Chondrocyte (in vitro differentiated cells): Measurements from ENCODE around the gene DSCAML1. TPM values are rescaled to one million over a fixed set of nuclear protein-coding genes. Genes with fewer than 3 reads are reported as not detected.

Experiments
- DNase-seq: peaks from one replicate; pipeline ENCODE4 v3.0.0; 2021; ENCODE audit warnings: mixed read lengths, low spot score
- H3K27ac Mint-ChIP-seq: one replicate; pipeline ENCODE4 v1.8.0; 2021; ENCODE audit warnings: mild to moderate bottlenecking, moderate library complexity, mixed read lengths; ENCODE audit not compliant: unreplicated experiment
- H3K27me3 Mint-ChIP-seq: 2 replicates; pipeline ENCODE4 v1.8.0; 2021; ENCODE audit warnings: low read depth, mixed read lengths
- H3K36me3 Mint-ChIP-seq: 2 replicates; pipeline ENCODE4 v1.8.0; 2021; ENCODE audit warnings: low read depth, mixed read lengths
- H3K4me1 Mint-ChIP-seq: 2 replicates; pipeline ENCODE4 v1.8.0; 2021; ENCODE audit warnings: low read depth, mild to moderate bottlenecking, mixed read lengths
- H3K4me3 Mint-ChIP-seq: one replicate; pipeline ENCODE4 v1.8.0; 2021; ENCODE audit warnings: mild to moderate bottlenecking, moderate library complexity, mixed read lengths; ENCODE audit not compliant: unreplicated experiment
- H3K9me3 Mint-ChIP-seq: 2 replicates; pipeline ENCODE4 v1.8.0; 2021; ENCODE audit warnings: low read depth, mixed read lengths
- long read RNA-seq: library from polyadenylated mRNA; stranded (forward); transcript quantifications from one replicate; pipeline ENCODE4 v2.0.0, GENCODE V29; 2021
- total RNA-seq: library from RNA; stranded (reverse); gene quantifications from 3 replicates; pipeline ENCODE4 v1.2.1, GENCODE V29; 2021
- TF ChIP-seq, protein P1 (sequence below): fragments of 200-600 bp; sonication (generic); IDR thresholded peaks from 2 replicates; pipeline ENCODE4 v1.5.0; 2021; ENCODE audit warnings: antibody characterized with exemption, mild to moderate bottlenecking, moderate library complexity

DSCAML1 gene, protein sequence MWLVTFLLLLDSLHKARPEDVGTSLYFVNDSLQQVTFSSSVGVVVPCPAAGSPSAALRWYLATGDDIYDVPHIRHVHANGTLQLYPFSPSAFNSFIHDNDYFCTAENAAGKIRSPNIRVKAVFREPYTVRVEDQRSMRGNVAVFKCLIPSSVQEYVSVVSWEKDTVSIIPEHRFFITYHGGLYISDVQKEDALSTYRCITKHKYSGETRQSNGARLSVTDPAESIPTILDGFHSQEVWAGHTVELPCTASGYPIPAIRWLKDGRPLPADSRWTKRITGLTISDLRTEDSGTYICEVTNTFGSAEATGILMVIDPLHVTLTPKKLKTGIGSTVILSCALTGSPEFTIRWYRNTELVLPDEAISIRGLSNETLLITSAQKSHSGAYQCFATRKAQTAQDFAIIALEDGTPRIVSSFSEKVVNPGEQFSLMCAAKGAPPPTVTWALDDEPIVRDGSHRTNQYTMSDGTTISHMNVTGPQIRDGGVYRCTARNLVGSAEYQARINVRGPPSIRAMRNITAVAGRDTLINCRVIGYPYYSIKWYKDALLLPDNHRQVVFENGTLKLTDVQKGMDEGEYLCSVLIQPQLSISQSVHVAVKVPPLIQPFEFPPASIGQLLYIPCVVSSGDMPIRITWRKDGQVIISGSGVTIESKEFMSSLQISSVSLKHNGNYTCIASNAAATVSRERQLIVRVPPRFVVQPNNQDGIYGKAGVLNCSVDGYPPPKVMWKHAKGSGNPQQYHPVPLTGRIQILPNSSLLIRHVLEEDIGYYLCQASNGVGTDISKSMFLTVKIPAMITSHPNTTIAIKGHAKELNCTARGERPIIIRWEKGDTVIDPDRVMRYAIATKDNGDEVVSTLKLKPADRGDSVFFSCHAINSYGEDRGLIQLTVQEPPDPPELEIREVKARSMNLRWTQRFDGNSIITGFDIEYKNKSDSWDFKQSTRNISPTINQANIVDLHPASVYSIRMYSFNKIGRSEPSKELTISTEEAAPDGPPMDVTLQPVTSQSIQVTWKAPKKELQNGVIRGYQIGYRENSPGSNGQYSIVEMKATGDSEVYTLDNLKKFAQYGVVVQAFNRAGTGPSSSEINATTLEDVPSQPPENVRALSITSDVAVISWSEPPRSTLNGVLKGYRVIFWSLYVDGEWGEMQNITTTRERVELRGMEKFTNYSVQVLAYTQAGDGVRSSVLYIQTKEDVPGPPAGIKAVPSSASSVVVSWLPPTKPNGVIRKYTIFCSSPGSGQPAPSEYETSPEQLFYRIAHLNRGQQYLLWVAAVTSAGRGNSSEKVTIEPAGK (N-terminal part only)
- not detected in 3 replicates for total RNA-seq
- long read RNA-seq = 0 reads

DNA sequence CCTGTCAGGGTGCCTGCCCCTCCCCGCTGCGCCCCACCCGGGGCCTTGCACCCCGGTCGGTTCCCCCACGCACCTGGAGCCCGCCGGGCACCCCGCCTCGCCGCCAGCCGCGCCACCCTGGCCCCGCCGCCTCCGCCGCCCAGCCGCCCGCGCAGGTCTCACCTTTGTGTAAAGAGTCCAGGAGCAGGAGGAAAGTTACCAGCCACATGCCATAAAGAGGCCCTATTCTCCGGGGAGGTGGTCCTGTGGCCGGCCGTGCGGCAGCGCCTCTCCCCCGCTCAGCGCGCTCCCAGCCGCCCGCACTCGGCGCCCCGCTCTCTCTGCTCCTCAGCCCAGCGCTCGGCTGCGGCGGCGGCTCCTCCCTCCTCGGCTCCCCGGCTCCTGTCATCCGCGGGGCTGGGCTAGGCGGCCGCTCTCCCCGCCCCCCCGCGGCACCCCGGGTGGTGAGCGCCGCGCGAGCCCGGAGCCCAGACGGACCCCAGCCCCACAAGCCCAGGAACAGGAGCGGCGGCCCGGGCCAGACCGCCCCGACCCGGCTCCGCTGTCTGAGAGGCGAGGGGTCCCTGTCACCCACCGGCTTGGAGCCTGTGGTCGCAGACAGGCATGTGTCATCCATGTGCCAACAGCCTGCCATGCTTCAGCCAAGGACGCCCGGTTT lies at the start of gene DSCAML1:
Gene DSCAML1 (minus strand): TSS at position 345 of the 658 bp plus-strand sequence. CDS start 137 bp downstream, at position 208.
- Mint-ChIP-seq H3K4me1 (peaks cover 4% of the 10 kb centered on the region), H3K9me3 (no peaks in the 10 kb centered on the region), H3K27me3 (peaks cover 69% of the 10 kb centered on the region), H3K27ac (no peak within 1 kb of the TSS), H3K4me3 (peak within 1 kb of the TSS; percentile 56), H3K36me3 (no peaks in the 10 kb centered on the region)
- no peak for DNase-seq
- TF ChIP-seq, protein P1, sequence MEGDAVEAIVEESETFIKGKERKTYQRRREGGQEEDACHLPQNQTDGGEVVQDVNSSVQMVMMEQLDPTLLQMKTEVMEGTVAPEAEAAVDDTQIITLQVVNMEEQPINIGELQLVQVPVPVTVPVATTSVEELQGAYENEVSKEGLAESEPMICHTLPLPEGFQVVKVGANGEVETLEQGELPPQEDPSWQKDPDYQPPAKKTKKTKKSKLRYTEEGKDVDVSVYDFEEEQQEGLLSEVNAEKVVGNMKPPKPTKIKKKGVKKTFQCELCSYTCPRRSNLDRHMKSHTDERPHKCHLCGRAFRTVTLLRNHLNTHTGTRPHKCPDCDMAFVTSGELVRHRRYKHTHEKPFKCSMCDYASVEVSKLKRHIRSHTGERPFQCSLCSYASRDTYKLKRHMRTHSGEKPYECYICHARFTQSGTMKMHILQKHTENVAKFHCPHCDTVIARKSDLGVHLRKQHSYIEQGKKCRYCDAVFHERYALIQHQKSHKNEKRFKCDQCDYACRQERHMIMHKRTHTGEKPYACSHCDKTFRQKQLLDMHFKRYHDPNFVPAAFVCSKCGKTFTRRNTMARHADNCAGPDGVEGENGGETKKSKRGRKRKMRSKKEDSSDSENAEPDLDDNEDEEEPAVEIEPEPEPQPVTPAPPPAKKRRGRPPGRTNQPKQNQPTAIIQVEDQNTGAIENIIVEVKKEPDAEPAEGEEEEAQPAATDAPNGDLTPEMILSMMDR = no peak

DNA sequence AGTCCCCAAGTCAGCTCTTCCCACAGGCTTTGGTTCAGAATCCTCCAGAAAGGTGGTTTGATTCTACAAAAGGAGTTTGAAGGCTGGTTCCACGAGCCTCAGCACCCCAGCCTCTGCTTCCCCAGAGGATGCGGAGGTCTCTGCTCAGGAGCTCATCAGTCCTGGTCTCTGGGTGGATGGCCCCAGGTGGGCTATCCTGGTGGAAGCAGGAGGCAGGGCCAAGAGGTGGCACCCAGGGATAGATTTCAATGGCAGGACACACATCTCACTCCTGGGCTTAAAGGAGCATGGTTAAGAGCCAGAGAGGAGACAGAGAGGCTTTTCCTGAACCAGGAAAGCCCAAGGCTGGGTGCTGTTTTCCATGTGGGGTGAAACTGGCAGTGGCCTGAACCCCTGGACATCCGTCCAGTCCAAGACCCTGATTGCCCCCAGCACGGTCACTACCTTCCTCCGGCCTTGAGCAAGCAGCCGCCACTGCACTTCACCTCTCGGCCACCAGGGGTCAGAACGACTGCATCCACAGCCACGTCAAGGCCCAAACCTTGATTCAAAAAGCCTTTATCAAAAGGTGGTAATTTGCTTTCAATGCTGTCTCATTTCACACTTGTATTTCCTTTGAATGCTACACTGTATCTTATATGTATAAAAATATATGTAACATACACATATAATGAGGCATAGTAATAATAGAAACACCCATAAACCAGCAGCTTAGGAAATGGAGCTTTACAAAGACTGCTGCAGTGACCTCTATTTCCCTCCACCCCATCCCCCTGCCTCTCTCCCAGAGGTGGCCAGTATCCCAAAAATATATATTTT lies 46.9 kb upstream of the DSCAML1 start:
- no peaks in the 10 kb centered on the region for H3K4me1 Mint-ChIP-seq
- H3K4me3 Mint-ChIP-seq = no peak overlapping the region
- peaks cover 3% of the 10 kb centered on the region for H3K27me3 Mint-ChIP-seq
- DNase-seq = no peak
- no peaks in the 10 kb centered on the region for H3K9me3 Mint-ChIP-seq
- TF ChIP-seq, protein P1 = peak; percentile 98
- H3K36me3 Mint-ChIP-seq = no peaks in the 10 kb centered on the region
- no peak overlapping the region for H3K27ac Mint-ChIP-seq

DNA sequence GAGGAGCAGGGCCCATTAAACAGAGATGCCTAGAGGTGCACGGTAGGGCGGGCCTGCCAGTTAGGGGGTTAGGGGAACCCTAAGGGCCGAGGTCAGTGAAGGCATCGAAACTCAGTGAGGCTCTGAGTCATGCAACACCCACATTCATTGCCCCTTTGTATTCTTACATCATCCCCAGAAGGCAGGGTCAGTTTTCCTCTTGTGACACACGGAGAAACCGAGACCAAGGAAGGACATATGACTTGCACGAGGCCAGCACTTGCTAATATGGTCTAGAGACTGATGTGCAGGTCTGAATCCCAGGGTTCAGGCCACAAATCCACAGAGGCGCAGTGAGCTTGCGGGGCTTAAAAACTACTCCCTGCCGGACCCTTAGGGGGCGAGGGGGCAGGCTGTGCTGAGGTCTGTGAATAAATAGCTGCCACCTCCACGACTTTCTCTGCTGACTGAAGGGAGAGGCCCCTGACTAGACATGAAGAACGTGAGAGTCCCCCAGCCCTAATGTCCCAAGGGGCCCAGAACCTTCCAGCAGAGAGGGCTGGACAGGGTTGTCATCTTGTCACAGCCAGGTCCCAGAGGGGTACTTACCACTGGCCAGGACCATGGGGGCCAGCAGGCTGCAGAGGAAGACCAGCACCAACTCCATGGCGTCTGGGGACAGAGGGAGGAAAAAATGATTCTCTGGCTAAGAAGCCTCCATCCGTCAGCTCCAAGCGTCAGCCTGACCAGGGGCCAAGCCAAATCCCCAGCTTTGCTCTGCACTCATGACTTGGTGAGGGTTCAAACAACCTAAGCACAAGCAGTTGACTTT lies 45.3 kb upstream of the DSCAML1 start:
- Mint-ChIP-seq H3K27me3 (peaks cover 7% of the 10 kb centered on the region), H3K4me3 (no peak overlapping the region), H3K9me3 (no peaks in the 10 kb centered on the region), H3K27ac (no peak overlapping the region), H3K4me1 (no peaks in the 10 kb centered on the region), H3K36me3 (no peaks in the 10 kb centered on the region)
- no peak for DNase-seq
- TF ChIP-seq, protein P1 = no peak

DNA sequence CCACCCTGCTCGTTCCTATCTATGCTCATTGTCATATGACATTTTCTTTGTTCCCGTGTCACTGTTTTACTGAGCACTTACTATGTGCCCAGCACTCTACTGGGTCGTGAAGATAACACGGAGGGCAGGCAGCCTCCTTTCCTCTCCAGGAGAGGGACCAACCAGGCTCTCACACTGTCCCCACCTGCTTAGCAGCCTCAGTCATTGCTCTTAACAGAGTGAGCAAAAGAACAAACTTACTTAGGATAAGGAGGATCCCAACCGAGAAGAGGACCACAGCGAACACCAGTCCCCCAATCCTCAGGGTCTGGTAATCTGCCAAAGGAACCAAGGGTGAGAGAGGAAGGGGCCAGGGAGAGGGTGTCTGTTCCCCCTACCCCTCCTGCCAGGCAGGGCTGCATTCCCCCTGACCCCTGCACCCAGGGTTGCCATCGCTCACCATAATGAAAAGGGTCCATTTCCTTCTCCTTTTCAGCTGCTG lies 44.6 kb upstream of the DSCAML1 start:
- H3K9me3 Mint-ChIP-seq = no peaks in the 10 kb centered on the region
- H3K4me3 Mint-ChIP-seq = no peak overlapping the region
- DNase-seq = no peak
- no peak overlapping the region for H3K27ac Mint-ChIP-seq
- peaks cover 9% of the 10 kb centered on the region for H3K27me3 Mint-ChIP-seq
- no peaks in the 10 kb centered on the region for H3K4me1 Mint-ChIP-seq
- TF ChIP-seq, protein P1 = no peak
- H3K36me3 Mint-ChIP-seq = no peaks in the 10 kb centered on the region
